Ishikawa (cell line): ENCODE results near the gene MGST1.
A peak's percentile ranks its signal among the peaks of the same experiment; 100 is the strongest.

Source experiments
- CEBPB ChIP-seq: IDR thresholded peaks from 2 replicates; pipeline ENCODE4 v1.6.1; 2012
- CREB1 ChIP-seq: IDR thresholded peaks from 2 replicates; pipeline ENCODE4 v1.6.1; 2012; ENCODE audit warnings: low read depth
- EGR1 ChIP-seq: IDR thresholded peaks from 2 replicates; pipeline ENCODE4 v1.6.1; 2012
- EP300 ChIP-seq: IDR thresholded peaks from 2 replicates; pipeline ENCODE4 v1.6.1; 2012; ENCODE audit warnings: borderline replicate concordance
- FOXM1 ChIP-seq: IDR thresholded peaks from 2 replicates; pipeline ENCODE4 v1.6.1; 2012; ENCODE audit warnings: low read depth, borderline replicate concordance
- MAX ChIP-seq: IDR thresholded peaks from 2 replicates; pipeline ENCODE4 v1.6.1; 2012
- NFIC ChIP-seq: IDR thresholded peaks from 2 replicates; pipeline ENCODE4 v1.6.1; 2012
- RAD21 ChIP-seq: IDR thresholded peaks from 2 replicates; pipeline ENCODE4 v1.6.1; 2012; ENCODE audit warnings: low read depth
- REST ChIP-seq: IDR thresholded peaks from 2 replicates; pipeline ENCODE4 v1.6.1; 2012; ENCODE audit warnings: low read depth, mild to moderate bottlenecking
- TAF1 ChIP-seq: IDR thresholded peaks from 2 replicates; pipeline ENCODE4 v1.6.1; 2012; ENCODE audit warnings: low read depth, mild to moderate bottlenecking
- TCF12 ChIP-seq: IDR thresholded peaks from 2 replicates; pipeline ENCODE4 v1.6.1; 2012; ENCODE audit warnings: low read depth
- TEAD4 ChIP-seq: IDR thresholded peaks from 2 replicates; pipeline ENCODE4 v1.6.1; 2012
- YY1 ChIP-seq: IDR thresholded peaks from 2 replicates; pipeline ENCODE4 v1.6.1; 2012; ENCODE audit warnings: low read depth
- ZBTB7A ChIP-seq: IDR thresholded peaks from 2 replicates; pipeline ENCODE4 v1.6.1; 2012; ENCODE audit warnings: low read depth
- TF ChIP-seq, protein P1 (sequence below): IDR thresholded peaks from 2 replicates; pipeline ENCODE4 v1.6.1; 2012

MGST1 gene

DNA sequence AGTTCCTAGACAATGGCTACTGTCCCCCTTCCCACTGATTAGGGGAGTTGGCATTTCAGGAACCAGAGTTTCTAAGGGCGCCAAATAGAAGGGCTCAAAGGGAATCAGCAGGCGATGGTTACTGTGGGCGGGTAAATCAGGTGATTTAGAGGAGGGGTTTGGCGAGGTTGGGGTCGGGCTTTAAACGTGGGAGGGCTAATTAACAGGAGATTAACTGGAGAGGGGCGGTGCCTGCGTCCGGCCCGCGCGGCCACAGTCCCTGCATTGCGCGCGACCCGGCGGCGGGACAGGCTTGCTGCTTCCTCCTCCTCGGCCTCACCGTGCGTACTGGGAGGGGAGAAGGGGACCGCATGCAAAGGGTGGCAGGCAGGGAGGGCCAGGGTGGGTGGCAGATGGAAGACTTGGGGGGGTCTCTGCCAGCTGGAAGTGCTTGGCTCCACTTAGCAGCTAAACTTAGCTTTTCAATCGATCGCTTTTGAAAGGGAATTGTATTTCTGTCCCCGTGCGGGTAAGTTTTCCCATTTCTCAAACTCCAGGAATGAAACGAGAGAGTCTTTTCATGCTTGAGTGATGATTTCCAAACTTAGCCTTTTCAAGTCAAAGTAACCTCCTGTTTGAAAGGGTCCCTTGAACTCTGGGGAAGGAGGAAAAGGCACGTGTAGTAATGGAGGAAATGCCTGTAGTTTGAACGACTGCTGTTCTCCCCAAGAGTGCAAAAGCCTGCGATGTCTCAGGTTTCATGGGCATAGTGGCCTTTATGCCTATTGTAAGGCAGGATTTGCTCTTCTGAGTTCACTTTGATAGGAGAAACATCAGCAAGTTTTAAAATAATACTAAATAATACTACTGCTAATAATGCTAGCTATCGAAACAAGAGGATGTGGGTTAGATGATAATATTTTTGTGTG lies at the start of gene MGST1:
MGST1 (plus strand) TSS at position 255 of the 908 bp plus-strand sequence. CDS start 6,608 bp downstream, outside the sequence.
- no peak for TF ChIP-seq EP300
- TF ChIP-seq MAX = peak; percentile 82
- no peak for TF ChIP-seq FOXM1
- TF ChIP-seq YY1 = peak; percentile 46; the same call in 1 of the 2 replicates
- TF ChIP-seq NFIC = no peak
- no peak for TF ChIP-seq TCF12
- TF ChIP-seq ZBTB7A = peak; percentile 76; the same call in 1 of the 2 replicates
- TF ChIP-seq CEBPB = no peak
- TF ChIP-seq, protein P1, sequence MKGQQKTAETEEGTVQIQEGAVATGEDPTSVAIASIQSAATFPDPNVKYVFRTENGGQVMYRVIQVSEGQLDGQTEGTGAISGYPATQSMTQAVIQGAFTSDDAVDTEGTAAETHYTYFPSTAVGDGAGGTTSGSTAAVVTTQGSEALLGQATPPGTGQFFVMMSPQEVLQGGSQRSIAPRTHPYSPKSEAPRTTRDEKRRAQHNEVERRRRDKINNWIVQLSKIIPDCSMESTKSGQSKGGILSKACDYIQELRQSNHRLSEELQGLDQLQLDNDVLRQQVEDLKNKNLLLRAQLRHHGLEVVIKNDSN = no peak
- TF ChIP-seq TEAD4 = no peak
- peak; percentile 29 for TF ChIP-seq TAF1
- TF ChIP-seq REST = no peak
- no peak for TF ChIP-seq CREB1
- TF ChIP-seq EGR1 = no peak
- no peak for TF ChIP-seq RAD21

GRCh38 chr12:16299403-16299802 lies 48.0 kb upstream of the MGST1 start:
- TF ChIP-seq EP300 (no peak), YY1 (no peak), CREB1 (no peak), TEAD4 (no peak), EGR1 (no peak), TCF12 (no peak), REST (no peak), NFIC (no peak), FOXM1 (no peak), ZBTB7A (no peak), MAX (no peak), RAD21 (no peak), TAF1 (no peak), CEBPB (no peak)
- TF ChIP-seq, protein P1 = no peak

DNA sequence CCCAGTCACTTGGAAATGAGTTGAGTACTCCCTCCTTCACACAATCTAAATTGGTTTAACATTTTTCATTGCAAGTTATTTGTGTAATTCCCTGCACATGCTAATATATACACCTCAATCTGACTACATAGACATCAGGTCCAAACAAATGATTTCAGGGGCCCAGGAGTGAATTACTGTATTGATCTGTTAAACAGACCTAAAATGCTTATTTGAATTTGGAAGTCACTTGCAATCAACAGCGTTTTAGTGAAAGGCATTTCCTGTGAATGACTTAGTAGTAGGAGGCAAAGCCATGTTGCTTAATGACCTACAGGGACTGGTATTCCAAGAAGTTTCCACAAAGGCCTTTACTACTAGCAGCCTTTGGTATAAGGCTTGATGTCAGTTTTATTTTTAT lies 47.3 kb upstream of the MGST1 start:
- no peak for TF ChIP-seq NFIC
- TF ChIP-seq REST = no peak
- no peak for TF ChIP-seq YY1
- TF ChIP-seq TCF12 = no peak
- TF ChIP-seq CREB1 = no peak
- no peak for TF ChIP-seq ZBTB7A
- TF ChIP-seq CEBPB = no peak
- TF ChIP-seq RAD21 = no peak
- no peak for TF ChIP-seq EP300
- TF ChIP-seq EGR1 = no peak
- no peak for TF ChIP-seq TEAD4

DNA sequence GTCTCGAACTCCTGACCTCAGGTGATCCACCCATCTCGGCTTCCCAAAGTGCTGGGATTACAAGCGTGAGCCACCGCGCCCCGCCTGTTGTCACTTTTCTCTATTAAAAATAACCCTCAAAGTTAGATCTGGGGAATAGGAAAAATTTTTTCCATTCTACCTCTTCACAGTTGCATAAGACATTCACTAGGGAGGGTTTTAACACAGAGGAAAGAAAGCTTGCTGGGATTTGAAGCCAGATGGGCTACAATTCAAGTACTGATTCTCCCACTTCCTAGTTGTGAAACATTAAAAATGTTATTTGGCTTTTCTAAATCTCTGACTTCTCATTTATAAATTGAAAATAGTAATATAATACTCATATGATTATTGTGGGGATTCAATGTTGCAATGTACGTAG lies 46.7 kb upstream of the MGST1 start:
- no peak for TF ChIP-seq CREB1
- no peak for TF ChIP-seq TAF1
- no peak for TF ChIP-seq MAX
- no peak for TF ChIP-seq FOXM1
- no peak for TF ChIP-seq REST
- no peak for TF ChIP-seq CEBPB
- TF ChIP-seq NFIC = no peak
- no peak for TF ChIP-seq EP300
- no peak for TF ChIP-seq TEAD4
